Calu3 (cell line): ENCODE results near the gene KIF18B. TPM values are rescaled to one million over a fixed set of nuclear protein-coding genes. Genes with fewer than 3 reads are reported as not detected.

Source experiments
- BruUV-seq: library from RNA; stranded (reverse); fragments of 400-500 nt; replicated peaks from 2 replicates; lab custom pipeline; 2021; lab: Mats Ljungman, UMichigan
- CTCF ChIA-PET: fragments of 300-600 bp; sonication (Branson Sonifier 250); formaldehyde crosslinking; loops from one replicate; lab custom pipeline; 2022; ENCODE audit warnings: antibody characterized with exemption; lab: Charles Lee
- DNase-seq: peaks from one replicate; pipeline ENCODE4 v3.0.0; 2022
- H3K27ac Mint-ChIP-seq: one replicate; pipeline ENCODE4 v1.8.0; 2022; ENCODE audit warnings: mixed read lengths; ENCODE audit not compliant: unreplicated experiment
- H3K27me3 Mint-ChIP-seq: one replicate; pipeline ENCODE4 v1.8.0; 2022; ENCODE audit warnings: mixed read lengths; ENCODE audit not compliant: unreplicated experiment
- H3K36me3 Mint-ChIP-seq: one replicate; pipeline ENCODE4 v1.8.0; 2022; ENCODE audit warnings: mild to moderate bottlenecking, moderate library complexity, mixed read lengths; ENCODE audit not compliant: insufficient read depth, unreplicated experiment
- H3K4me1 Mint-ChIP-seq: one replicate; pipeline ENCODE4 v1.8.0; 2022; ENCODE audit warnings: mild to moderate bottlenecking, low read depth, mixed read lengths; ENCODE audit not compliant: unreplicated experiment
- H3K4me3 Mint-ChIP-seq: one replicate; pipeline ENCODE4 v1.8.0; 2022; ENCODE audit warnings: mild to moderate bottlenecking, low read depth, moderate library complexity, mixed read lengths; ENCODE audit not compliant: unreplicated experiment
- H3K9me3 Mint-ChIP-seq: one replicate; pipeline ENCODE4 v1.8.0; 2022; ENCODE audit warnings: low read depth, mixed read lengths; ENCODE audit not compliant: unreplicated experiment
- CTCF ChIP-seq: fragments of 200-600 bp; IDR thresholded peaks from one replicate; pipeline ENCODE4 v1.8.0; 2022; ENCODE audit warnings: antibody characterized with exemption; ENCODE audit not compliant: unreplicated experiment
- intact Hi-C: fragments of 100-400 bp; cut with micrococcal nuclease; formaldehyde crosslinking; loops from one replicate; pipeline ENCODE4 v1.10.0; 2022; ENCODE audit not compliant: unreplicated experiment
- total RNA-seq: library from RNA; stranded (reverse); gene quantifications from 2 replicates; pipeline ENCODE4 v1.2.3, GENCODE V29; 2022

Gene KIF18B
- total RNA-seq, 1 experiment from 2014 or later: 84.6 TPM

- no TSS peak for BruUV-seq
- H3K4me1 Mint-ChIP-seq: peaks cover 22% of the 10 kb centered on the region
- intact Hi-C loops: loop anchor here (10.0 kb wide), 1 partner anchor 224 kb away; the partner anchor contains the start of genes ACBD4 and PLCD3
- no peak overlapping the region for H3K4me3 Mint-ChIP-seq
- no peak overlapping the region for H3K27ac Mint-ChIP-seq
- H3K9me3 Mint-ChIP-seq: no peaks in the 10 kb centered on the region
- peaks cover 51% of the 10 kb centered on the region for H3K27me3 Mint-ChIP-seq
- CTCF ChIA-PET: interaction anchor here (0.6 to 2.2 kb wide), 18 partner anchors 10 to 225 kb away, joined by 3 to 17 read pairs (median 4); partner anchors contain the start of genes ACBD4, EFTUD2 and KIF18B
- no peak for TF ChIP-seq CTCF
- no peaks in the 10 kb centered on the region for H3K36me3 Mint-ChIP-seq
- DNase-seq: no peak
Observed at GRCh38 chr17:44910231-44911106, 37.1 kb downstream of the KIF18B start.

- H3K27ac Mint-ChIP-seq: no peak overlapping the region
- H3K4me1 Mint-ChIP-seq: peaks cover 27% of the 10 kb centered on the region
- no peak for TF ChIP-seq CTCF
- CTCF ChIA-PET: interaction anchor here (0.6 to 2.2 kb wide), 7 partner anchors 11 to 207 kb away, joined by 3 to 17 read pairs (median 4); partner anchors contain the start of gene EFTUD2
- no TSS peak for BruUV-seq
- DNase-seq: no peak
- intact Hi-C loops: loop anchor here (10.0 kb wide), 1 partner anchor 225 kb away; the partner anchor contains the start of genes ACBD4 and PLCD3
- H3K36me3 Mint-ChIP-seq: no peaks in the 10 kb centered on the region
- peaks cover 51% of the 10 kb centered on the region for H3K27me3 Mint-ChIP-seq
- H3K9me3 Mint-ChIP-seq: no peaks in the 10 kb centered on the region
- H3K4me3 Mint-ChIP-seq: no peak overlapping the region
Observed at GRCh38 chr17:44909681-44910144, 37.9 kb downstream of the KIF18B start.

GRCh38 chr17:44908761-44909326 is 38.7 kb downstream of the KIF18B start:
- DNase-seq: no peak
- intact Hi-C loops: no loop called here
- no peak for TF ChIP-seq CTCF
- no peaks in the 10 kb centered on the region for H3K36me3 Mint-ChIP-seq
- H3K9me3 Mint-ChIP-seq: no peaks in the 10 kb centered on the region
- H3K4me3 Mint-ChIP-seq: no peak overlapping the region
- BruUV-seq: no TSS peak
- H3K4me1 Mint-ChIP-seq: peaks cover 27% of the 10 kb centered on the region
- no peak overlapping the region for H3K27ac Mint-ChIP-seq
- CTCF ChIA-PET: interaction anchor here (1.3 to 1.4 kb wide), 2 partner anchors 12 to 111 kb away, joined by 5 to 6 read pairs; no protein-coding TSS in a partner anchor
- peaks cover 43% of the 10 kb centered on the region for H3K27me3 Mint-ChIP-seq

- Mint-ChIP-seq H3K4me3 (no peak overlapping the region), H3K36me3 (no peaks in the 10 kb centered on the region), H3K27me3 (peaks cover 34% of the 10 kb centered on the region), H3K9me3 (no peaks in the 10 kb centered on the region), H3K4me1 (peaks cover 20% of the 10 kb centered on the region), H3K27ac (no peak overlapping the region)
- DNase-seq: no peak
- CTCF ChIA-PET: no interaction called here
- TF ChIP-seq CTCF: no peak
- no TSS peak for BruUV-seq
- intact Hi-C loops: no loop called here
Observed at GRCh38 chr17:44907729-44908470, 39.7 kb downstream of the KIF18B start.
